Measurements from ENCODE around the gene ITGA11.

ITGA11 gene

GRCh38 chr15:68325726-68326125, 106.2 kb downstream of the ITGA11 start:
- DNase-seq: no peak

GRCh38 chr15:68322796-68323195, 109.2 kb downstream of the ITGA11 start:
- DNase-seq: no peak

GRCh38 chr15:68321229-68321628, 110.7 kb downstream of the ITGA11 start:
- DNase-seq: no peak

- DNase-seq: no peak
Observed at GRCh38 chr15:68319997-68320396, 112.0 kb downstream of the ITGA11 start.

- no peak for DNase-seq
Observed at GRCh38 chr15:68318931-68319909, 112.7 kb downstream of the ITGA11 start.

- DNase-seq: no peak
Observed at GRCh38 chr15:68318008-68318835, 113.7 kb downstream of the ITGA11 start.

- no peak for DNase-seq
Observed at GRCh38 chr15:68317281-68318007, 114.5 kb downstream of the ITGA11 start.

- DNase-seq: no peak
Observed at GRCh38 chr15:68316061-68316804, 115.7 kb downstream of the ITGA11 start.

GRCh38 chr15:68315495-68316031, 116.4 kb downstream of the ITGA11 start:
- no peak for DNase-seq

GRCh38 chr15:68315035-68315434, 116.9 kb downstream of the ITGA11 start:
- no peak for DNase-seq

- no peak for DNase-seq
Observed at GRCh38 chr15:68314563-68314962, 117.4 kb downstream of the ITGA11 start.

GRCh38 chr15:68313501-68314410, 118.2 kb downstream of the ITGA11 start:
- no peak for DNase-seq

- no peak for DNase-seq
Observed at GRCh38 chr15:68312701-68313204, 119.2 kb downstream of the ITGA11 start.

- no peak for DNase-seq
Observed at GRCh38 chr15:68311859-68312557, 120.0 kb downstream of the ITGA11 start.

- DNase-seq: no peak
Observed at GRCh38 chr15:68311464-68311835, 120.5 kb downstream of the ITGA11 start.

- no peak for DNase-seq
Observed at GRCh38 chr15:68310804-68311463, 121.0 kb downstream of the ITGA11 start.

GRCh38 chr15:68310178-68310803, 121.7 kb downstream of the ITGA11 start:
- DNase-seq: no peak

- no peak for DNase-seq
Observed at GRCh38 chr15:68309024-68309423, 122.9 kb downstream of the ITGA11 start.
